Measurements from ENCODE around the gene PYGO1. TPM values are rescaled to one million over a fixed set of nuclear protein-coding genes. Genes with fewer than 3 reads are reported as not detected.
A peak's percentile ranks its signal among the peaks of the same experiment; 100 is the strongest.

Gene PYGO1
- polyA plus RNA-seq, 1 experiment: 10.7 TPM

DNA sequence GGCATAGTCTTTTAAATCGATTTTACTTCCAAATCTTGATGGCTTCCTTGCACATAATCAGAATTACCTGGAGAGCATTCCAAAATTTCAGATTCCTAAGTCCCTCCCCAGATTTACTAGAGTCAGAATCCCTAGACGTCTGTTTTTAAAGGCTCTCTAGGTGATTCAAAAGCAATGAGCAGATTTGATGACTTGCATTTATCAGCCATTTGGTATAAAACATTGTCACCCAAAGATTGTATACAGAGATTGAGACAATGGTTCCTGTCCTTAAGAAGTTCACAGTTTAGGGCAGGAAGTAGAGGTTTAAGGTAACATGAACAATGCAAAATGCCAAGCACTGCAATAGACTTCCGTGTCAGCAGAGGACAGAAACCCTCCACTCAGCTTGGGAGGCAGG, 2.6 kb upstream of the PYGO1 start:
- POLR2A ChIA-PET: no interaction called here
- Histone ChIP-seq H3K9me3 (ENCODE audit: control insufficient read depth, insufficient read depth, low read length) (no peaks in the 10 kb centered on the region; the same call in 1 of the 2 replicates), H3K27ac (ENCODE audit: low read depth, low read length) (no peak overlapping the region), H3K27me3 (ENCODE audit: control insufficient read depth, insufficient read depth, low read length) (peaks cover 3% of the 10 kb centered on the region), H3K4me3 (ENCODE audit: low read depth, low read length) (no peak overlapping the region)
- CTCF ChIA-PET: no interaction called here
- TF ChIP-seq, protein P1, sequence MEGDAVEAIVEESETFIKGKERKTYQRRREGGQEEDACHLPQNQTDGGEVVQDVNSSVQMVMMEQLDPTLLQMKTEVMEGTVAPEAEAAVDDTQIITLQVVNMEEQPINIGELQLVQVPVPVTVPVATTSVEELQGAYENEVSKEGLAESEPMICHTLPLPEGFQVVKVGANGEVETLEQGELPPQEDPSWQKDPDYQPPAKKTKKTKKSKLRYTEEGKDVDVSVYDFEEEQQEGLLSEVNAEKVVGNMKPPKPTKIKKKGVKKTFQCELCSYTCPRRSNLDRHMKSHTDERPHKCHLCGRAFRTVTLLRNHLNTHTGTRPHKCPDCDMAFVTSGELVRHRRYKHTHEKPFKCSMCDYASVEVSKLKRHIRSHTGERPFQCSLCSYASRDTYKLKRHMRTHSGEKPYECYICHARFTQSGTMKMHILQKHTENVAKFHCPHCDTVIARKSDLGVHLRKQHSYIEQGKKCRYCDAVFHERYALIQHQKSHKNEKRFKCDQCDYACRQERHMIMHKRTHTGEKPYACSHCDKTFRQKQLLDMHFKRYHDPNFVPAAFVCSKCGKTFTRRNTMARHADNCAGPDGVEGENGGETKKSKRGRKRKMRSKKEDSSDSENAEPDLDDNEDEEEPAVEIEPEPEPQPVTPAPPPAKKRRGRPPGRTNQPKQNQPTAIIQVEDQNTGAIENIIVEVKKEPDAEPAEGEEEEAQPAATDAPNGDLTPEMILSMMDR (IDR thresholded peaks at IDR 0.05; ENCODE audit: low read depth, low read length): no peak
- no peak for DNase-seq (ENCODE audit: low read depth, low spot score)

DNA sequence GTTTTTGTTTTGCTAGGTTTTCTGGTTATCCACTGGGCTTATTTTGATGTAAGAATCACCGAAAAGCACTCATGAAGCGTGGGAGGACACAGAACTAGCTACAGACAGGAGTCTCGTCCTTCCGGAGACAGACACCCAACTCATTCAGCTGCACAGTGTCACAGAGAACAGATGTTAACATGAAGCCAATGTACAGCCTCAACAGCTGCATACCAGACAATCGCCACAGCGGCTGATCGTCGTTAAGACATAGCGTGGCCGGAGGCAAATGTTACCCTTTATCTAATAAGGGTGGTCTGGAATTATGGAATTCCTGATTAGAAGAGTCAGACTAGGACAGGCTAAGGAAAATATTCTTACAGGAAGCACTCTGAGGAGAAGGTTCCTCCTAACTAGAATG, 1.1 kb upstream of the PYGO1 start:
- Histone ChIP-seq H3K27ac (ENCODE audit: low read depth, low read length) (no peak overlapping the region), H3K9me3 (ENCODE audit: control insufficient read depth, insufficient read depth, low read length) (no peaks in the 10 kb centered on the region; the same call in 1 of the 2 replicates), H3K27me3 (ENCODE audit: control insufficient read depth, insufficient read depth, low read length) (no peaks in the 10 kb centered on the region), H3K4me3 (ENCODE audit: low read depth, low read length) (peak overlapping the region; percentile 68)
- DNase-seq (ENCODE audit: low read depth, low spot score): no peak
- POLR2A ChIA-PET: interaction anchor here (0.5 kb wide), 1 partner anchor 37 kb away, joined by 3 read pairs; no protein-coding TSS in a partner anchor
- TF ChIP-seq, protein P1 (IDR thresholded peaks at IDR 0.05; ENCODE audit: low read depth, low read length): no peak
- CTCF ChIA-PET: interaction anchor here (0.8 to 1.2 kb wide), 3 partner anchors 34 to 150 kb away, joined by 3 to 6 read pairs (median 3); no protein-coding TSS in a partner anchor

DNA sequence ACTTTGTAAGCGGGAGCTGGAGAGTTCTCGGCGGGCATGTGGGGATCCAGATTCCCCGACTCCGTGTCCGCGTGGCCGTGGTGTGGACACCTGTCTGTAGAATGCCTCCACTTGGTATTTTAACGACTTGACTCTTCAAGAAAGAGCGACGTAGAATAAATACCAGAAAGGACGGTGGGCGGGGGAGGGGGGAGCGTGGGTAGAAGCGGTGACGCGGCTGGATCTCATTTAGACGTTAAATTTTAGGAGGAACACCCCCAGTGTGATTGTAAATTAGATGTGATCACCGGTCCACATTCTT, 620 bp upstream of the PYGO1 start:
- no peak for DNase-seq (ENCODE audit: low read depth, low spot score)
- peak overlapping the region; percentile 83 for H3K27ac ChIP-seq (ENCODE audit: low read depth, low read length)
- POLR2A ChIA-PET: no interaction called here
- H3K27me3 ChIP-seq (ENCODE audit: control insufficient read depth, insufficient read depth, low read length): no peaks in the 10 kb centered on the region
- CTCF ChIA-PET: interaction anchor here (0.6 to 1.2 kb wide), 7 partner anchors 29 to 338 kb away, joined by 3 to 6 read pairs (median 3); no protein-coding TSS in a partner anchor
- TF ChIP-seq, protein P1 (IDR thresholded peaks at IDR 0.05; ENCODE audit: low read depth, low read length): no peak
- no peaks in the 10 kb centered on the region; the same call in 1 of the 2 replicates for H3K9me3 ChIP-seq (ENCODE audit: control insufficient read depth, insufficient read depth, low read length)
- H3K4me3 ChIP-seq (ENCODE audit: low read depth, low read length): peak overlapping the region; percentile 68

DNA sequence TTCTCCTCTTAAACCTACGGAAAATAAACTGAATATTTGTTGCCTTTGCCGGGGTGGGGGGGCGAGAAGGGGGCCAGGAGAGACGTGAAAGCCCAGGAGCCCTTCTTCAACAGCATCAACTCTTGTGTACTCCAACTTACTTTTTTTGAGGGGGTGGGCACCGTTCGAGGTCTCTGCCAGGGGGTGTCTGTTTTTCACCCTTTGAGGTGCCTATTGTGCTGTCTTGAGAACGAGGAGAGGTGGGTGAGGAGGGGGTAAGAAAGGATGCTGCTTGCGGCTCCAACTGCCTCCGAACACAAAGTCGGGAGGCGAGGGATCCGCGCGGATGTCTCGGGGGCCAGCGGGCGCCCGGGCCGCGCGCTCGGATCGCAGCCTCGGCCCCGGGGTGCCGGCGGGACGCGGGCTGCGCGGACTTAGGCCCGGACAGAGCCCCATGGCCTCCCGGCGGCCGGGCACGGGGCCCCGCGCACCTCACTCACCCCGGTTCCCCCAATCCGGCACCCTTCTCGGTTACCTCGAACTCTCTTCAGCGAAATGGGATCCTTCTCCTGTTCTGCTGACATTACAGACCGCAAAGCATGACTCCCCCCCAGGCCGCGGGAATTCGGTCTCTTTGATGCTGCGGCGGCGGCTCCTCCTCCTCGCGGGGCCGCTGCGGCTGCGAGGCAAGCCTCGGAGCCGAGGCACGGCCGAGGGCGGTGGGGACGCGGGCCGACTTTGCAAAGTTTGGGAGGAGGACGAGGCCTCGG, 650 bp downstream of the PYGO1 start:
- H3K4me3 ChIP-seq (ENCODE audit: low read depth, low read length): peak overlapping the region; percentile 77
- CTCF ChIA-PET: interaction anchor here (0.9 kb wide), 1 partner anchor 54 kb away, joined by 4 read pairs; no protein-coding TSS in a partner anchor
- TF ChIP-seq, protein P1 (IDR thresholded peaks at IDR 0.05; ENCODE audit: low read depth, low read length): no peak
- peak overlapping the region; percentile 80 for H3K27ac ChIP-seq (ENCODE audit: low read depth, low read length)
- POLR2A ChIA-PET: interaction anchor here (0.6 to 0.7 kb wide), 2 partner anchors 40 to 90 kb away, joined by 5 read pairs; no protein-coding TSS in a partner anchor
- DNase-seq (ENCODE audit: low read depth, low spot score): no peak
- H3K9me3 ChIP-seq (ENCODE audit: control insufficient read depth, insufficient read depth, low read length): no peaks in the 10 kb centered on the region; the same call in 1 of the 2 replicates
- H3K27me3 ChIP-seq (ENCODE audit: control insufficient read depth, insufficient read depth, low read length): no peaks in the 10 kb centered on the region

DNA sequence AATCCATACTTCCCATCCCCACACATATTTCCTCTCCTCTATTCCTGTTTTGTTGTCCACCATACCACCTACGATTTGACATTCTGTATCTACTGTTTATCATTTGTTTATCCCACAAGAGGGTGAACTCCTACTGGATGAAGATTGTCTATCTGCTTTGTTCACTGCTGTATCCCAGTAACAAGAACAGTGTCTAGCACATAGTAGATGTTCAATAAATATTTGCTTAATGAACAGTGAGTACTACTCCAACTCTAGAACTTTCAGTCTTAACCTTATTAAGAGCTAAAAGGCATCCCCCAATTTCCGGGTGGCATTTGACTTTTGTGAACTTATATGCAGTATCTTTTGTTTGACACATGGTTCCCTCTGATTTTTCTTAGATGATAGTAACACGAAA, 1.3 kb downstream of the PYGO1 start:
- DNase-seq (ENCODE audit: low read depth, low spot score): no peak
- H3K9me3 ChIP-seq (ENCODE audit: control insufficient read depth, insufficient read depth, low read length): no peaks in the 10 kb centered on the region; the same call in 1 of the 2 replicates
- H3K4me3 ChIP-seq (ENCODE audit: low read depth, low read length): peak overlapping the region; percentile 77
- CTCF ChIA-PET: no interaction called here
- no peaks in the 10 kb centered on the region for H3K27me3 ChIP-seq (ENCODE audit: control insufficient read depth, insufficient read depth, low read length)
- POLR2A ChIA-PET: interaction anchor here (0.6 to 0.7 kb wide), 2 partner anchors 41 to 89 kb away, joined by 5 read pairs; no protein-coding TSS in a partner anchor
- H3K27ac ChIP-seq (ENCODE audit: low read depth, low read length): no peak overlapping the region
- TF ChIP-seq, protein P1 (IDR thresholded peaks at IDR 0.05; ENCODE audit: low read depth, low read length): no peak

All from AG04450 (cell line).